Lung (tissue), 12 donors: ENCODE measurements around the gene IL20RB. TPM values are rescaled to one million over a fixed set of nuclear protein-coding genes. Genes with fewer than 3 reads are reported as not detected.

ENCODE experiments used
- ATAC-seq: fragments of 200-7000 bp; cut with Tn5 transposase; one replicate; pipeline ENCODE4 v1.9.1; 2020; ENCODE audit warnings: moderate number of reproducible peaks; ENCODE audit not compliant: insufficient read depth, low FRiP score
- DNase-seq, 3 donors: peaks; one replicate each; pipeline ENCODE4 v3.0.0-alpha.2; 2013 to 2017
- H3K27ac ChIP-seq, 2 donors: one replicate each; pipeline ENCODE4 v1.5.1; 2013; ENCODE audit warnings: mild to moderate bottlenecking in 2 of 2, moderate library complexity in 2 of 2, control low read depth in 1 of 2, inconsistent platforms in 1 of 2, low read depth in 1 of 2, low read length in 1 of 2
- H3K27me3 ChIP-seq, 3 donors: one replicate each; pipeline ENCODE4 v1.5.1; 2013; ENCODE audit warnings: low read length in 2 of 3; ENCODE audit not compliant: control insufficient read depth in 3 of 3, insufficient read depth in 3 of 3
- H3K36me3 ChIP-seq, 4 donors: one replicate each; pipeline ENCODE4 v1.5.1; 2013; ENCODE audit warnings: low read length in 4 of 4, mild to moderate bottlenecking in 1 of 4, moderate library complexity in 1 of 4; ENCODE audit not compliant: control insufficient read depth in 4 of 4, insufficient read depth in 4 of 4
- H3K4me1 ChIP-seq, 5 donors: one replicate each; pipeline ENCODE4 v1.5.1; 2013; ENCODE audit warnings: low read length in 5 of 5, mild to moderate bottlenecking in 2 of 5, moderate library complexity in 1 of 5; ENCODE audit not compliant: control insufficient read depth in 5 of 5, insufficient read depth in 5 of 5
- H3K4me3 ChIP-seq: one replicate; pipeline ENCODE4 v1.5.1; 2013; ENCODE audit warnings: mild to moderate bottlenecking, control low read depth, moderate library complexity
- H3K9ac ChIP-seq, 2 donors: one replicate each; pipeline ENCODE4 v1.5.1; 2013; ENCODE audit warnings: low read length in 2 of 2, control low read depth in 1 of 2; ENCODE audit not compliant: insufficient read depth in 1 of 2
- H3K9me3 ChIP-seq, 4 donors: one replicate each; pipeline ENCODE4 v1.5.1; 2013; ENCODE audit warnings: low read length in 3 of 4, mild to moderate bottlenecking in 1 of 4, moderate library complexity in 1 of 4; ENCODE audit not compliant: control insufficient read depth in 4 of 4, insufficient read depth in 3 of 4
- WGBS, 2 donors: extraction: QIAGEN DNeasy Blood & Tissue Kit; methylation state at CpG; one replicate each; pipeline ENCODE4 v1.1.7; 2013; 5-methylcytosine and 5-hydroxymethylcytosine counted together
- polyA plus RNA-seq, 2 donors: library from polyadenylated mRNA; stranded (reverse); fragments of 200-250 nt; gene quantifications; one replicate each; pipeline ENCODE4 v1.2.1, GENCODE V29; 2013
- total RNA-seq, 2 donors: library from RNA; depleted of rRNA in 1 of 2; stranded (reverse); fragments of >200 nt in 1 of 2; gene quantifications; one replicate each; pipeline ENCODE4 v1.2.1, GENCODE V29; 2014 to 2021
- TF ChIP-seq, protein P1 (sequence below): IDR thresholded peaks from 2 replicates; pipeline ENCODE4 v1.5.1; 2012; ENCODE audit warnings: mild to moderate bottlenecking; ENCODE audit errors: control extremely low read depth, extremely low read depth
- donor health status: control.
- donor health status: control.
- donor health status: Bipolar disorder and iron deficiency.
- donor health status: healthy.
- donor health status: DM: yes; HTN: yes; CAD: no.

IL20RB gene
- total and polyA plus RNA-seq, 4 donors = 0.23 to 1.3 (median 0.88) TPM

DNA sequence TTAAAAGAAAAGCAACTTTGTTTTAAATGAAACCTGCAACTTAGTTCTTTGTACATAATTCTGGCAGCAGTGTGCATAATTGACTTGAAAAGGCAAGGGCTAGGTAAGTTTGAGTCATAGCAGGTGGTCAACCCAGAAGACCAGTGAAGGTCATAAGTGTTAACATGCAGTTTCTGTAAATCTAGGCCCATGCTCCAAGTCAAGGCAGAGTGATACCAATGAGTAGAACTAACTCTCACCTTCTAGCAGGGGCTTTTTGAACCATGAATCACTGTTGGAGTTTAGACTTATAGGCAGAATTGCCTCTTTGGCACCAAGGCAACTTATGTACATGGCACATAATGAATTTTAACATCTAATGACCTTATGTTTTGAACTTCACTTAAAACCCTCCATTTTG is 29.5 kb upstream of the IL20RB start:
- Histone ChIP-seq H3K27me3 (no peaks in the 10 kb centered on the region), H3K9ac (no peak overlapping the region), H3K36me3 (peaks cover 2 to 8% (median 6%) of the 10 kb centered on the region in 4 donors), H3K9me3 (no peaks in the 10 kb centered on the region), H3K27ac (peak overlapping the region in 1 of 2 donors; percentile 33), H3K4me1 (peaks cover 2 to 7% (median 5%) of the 10 kb centered on the region in 5 donors), H3K4me3 (no peak overlapping the region)
- TF ChIP-seq, protein P1, sequence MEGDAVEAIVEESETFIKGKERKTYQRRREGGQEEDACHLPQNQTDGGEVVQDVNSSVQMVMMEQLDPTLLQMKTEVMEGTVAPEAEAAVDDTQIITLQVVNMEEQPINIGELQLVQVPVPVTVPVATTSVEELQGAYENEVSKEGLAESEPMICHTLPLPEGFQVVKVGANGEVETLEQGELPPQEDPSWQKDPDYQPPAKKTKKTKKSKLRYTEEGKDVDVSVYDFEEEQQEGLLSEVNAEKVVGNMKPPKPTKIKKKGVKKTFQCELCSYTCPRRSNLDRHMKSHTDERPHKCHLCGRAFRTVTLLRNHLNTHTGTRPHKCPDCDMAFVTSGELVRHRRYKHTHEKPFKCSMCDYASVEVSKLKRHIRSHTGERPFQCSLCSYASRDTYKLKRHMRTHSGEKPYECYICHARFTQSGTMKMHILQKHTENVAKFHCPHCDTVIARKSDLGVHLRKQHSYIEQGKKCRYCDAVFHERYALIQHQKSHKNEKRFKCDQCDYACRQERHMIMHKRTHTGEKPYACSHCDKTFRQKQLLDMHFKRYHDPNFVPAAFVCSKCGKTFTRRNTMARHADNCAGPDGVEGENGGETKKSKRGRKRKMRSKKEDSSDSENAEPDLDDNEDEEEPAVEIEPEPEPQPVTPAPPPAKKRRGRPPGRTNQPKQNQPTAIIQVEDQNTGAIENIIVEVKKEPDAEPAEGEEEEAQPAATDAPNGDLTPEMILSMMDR = no peak
- no peak for DNase-seq
- no peak for ATAC-seq

DNA sequence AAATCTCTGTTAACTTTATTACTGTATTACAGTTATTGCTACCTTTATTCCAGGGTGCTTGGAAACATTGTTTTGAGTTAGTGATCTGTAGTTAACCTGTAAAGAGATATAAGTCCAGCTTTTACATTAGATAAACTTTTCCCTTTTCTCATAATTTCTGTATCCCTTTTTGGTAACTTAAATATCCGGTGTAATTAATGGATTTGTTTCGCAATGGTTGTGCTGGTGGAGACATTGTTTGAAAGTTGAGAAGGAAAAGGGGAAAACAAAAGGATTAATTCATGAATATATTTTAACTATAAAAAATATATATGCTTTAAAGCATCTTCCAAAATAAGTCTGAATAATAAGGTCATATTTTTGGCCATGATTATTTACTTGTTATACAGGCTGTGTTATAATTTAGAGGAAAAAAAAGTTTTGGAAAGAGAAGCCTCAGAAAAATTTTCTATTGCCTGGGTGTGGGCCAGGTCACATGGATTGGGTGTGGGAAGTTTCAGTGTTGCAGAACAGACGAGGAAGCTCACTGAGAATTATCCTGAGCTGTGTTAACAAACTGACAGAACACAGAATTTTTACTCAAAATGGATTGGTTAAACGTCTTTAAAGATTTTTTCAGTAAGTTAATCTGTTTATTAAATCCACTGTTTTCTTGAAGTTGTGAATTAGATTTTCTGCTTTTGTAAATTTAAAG is 27.7 kb upstream of the IL20RB start:
- Histone ChIP-seq H3K4me1 (peaks cover 2 to 6% (median 5%) of the 10 kb centered on the region in 5 donors), H3K27ac (no peak overlapping the region), H3K9ac (peak overlapping the region in 1 of 2 donors; percentile 4), H3K36me3 (peaks cover 3 to 8% (median 6%) of the 10 kb centered on the region in 4 donors), H3K4me3 (no peak overlapping the region), H3K9me3 (no peaks in the 10 kb centered on the region), H3K27me3 (no peaks in the 10 kb centered on the region)
- ATAC-seq (peak; percentile 66), DNase-seq (peak; percentile 62 to 87 (median 84))
- TF ChIP-seq, protein P1 = no peak
- WGBS, 2 donors = 23 to 29% methylated on average over 4 of the region's 4 CpGs

DNA sequence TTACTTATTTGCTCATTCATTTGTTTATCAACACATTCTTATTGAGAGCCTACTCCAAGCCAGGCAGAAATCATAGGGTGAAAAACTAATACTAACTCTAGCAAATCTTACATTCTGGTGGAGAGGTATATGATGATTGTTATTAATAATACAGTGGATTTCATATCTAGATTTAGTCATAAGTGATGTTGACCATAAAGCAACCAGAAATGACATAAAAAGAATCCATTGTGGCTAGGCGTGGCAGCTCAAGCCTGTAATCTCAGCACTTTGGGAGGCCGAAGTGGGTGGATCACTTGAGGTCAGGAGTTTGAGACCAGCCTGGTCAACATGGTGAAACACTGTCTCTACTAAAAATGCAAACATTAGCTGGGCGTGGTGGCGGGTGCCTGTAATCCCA is 26.2 kb upstream of the IL20RB start:
- Histone ChIP-seq H3K27ac (no peak overlapping the region), H3K4me1 (peaks cover 0 to 6% (median 5%) of the 10 kb centered on the region in 5 donors), H3K9me3 (no peaks in the 10 kb centered on the region), H3K4me3 (no peak overlapping the region), H3K9ac (no peak overlapping the region), H3K27me3 (no peaks in the 10 kb centered on the region), H3K36me3 (peaks cover 3 to 11% (median 8%) of the 10 kb centered on the region in 4 donors)
- ATAC-seq (no peak), DNase-seq (no peak)
- 86 to 95% methylated on average over 4 of the region's 4 CpGs for WGBS, 2 donors
- TF ChIP-seq, protein P1 = no peak
